Liver (tissue), 9 donors: ENCODE data around the gene SORBS2. TPM values are rescaled to one million over a fixed set of nuclear protein-coding genes. Genes with fewer than 3 reads are reported as not detected.

Experiments used
- DNase-seq: peaks from one replicate; pipeline ENCODE4 v3.0.0-alpha.2; 2017; ENCODE audit warnings: low spot score
- H3K27ac ChIP-seq, 2 donors: one replicate each; pipeline ENCODE4 v1.7.0; 2013; ENCODE audit warnings: inconsistent platforms in 2 of 2, low read length in 2 of 2, control low read depth in 1 of 2, low read depth in 1 of 2, mild to moderate bottlenecking in 1 of 2
- H3K27me3 ChIP-seq, 4 donors: one replicate each; pipeline versions ENCODE4 v1.6.1 to v1.7.0; 2013; ENCODE audit warnings: low read length in 3 of 4, inconsistent platforms in 1 of 4, mild to moderate bottlenecking in 1 of 4, moderate library complexity in 1 of 4; ENCODE audit not compliant: control insufficient read depth in 4 of 4, insufficient read depth in 4 of 4
- H3K36me3 ChIP-seq, 4 donors: one replicate each; pipeline versions ENCODE4 v1.6.1 to v1.7.0; 2013; ENCODE audit warnings: low read length in 3 of 4, mild to moderate bottlenecking in 3 of 4, low read depth in 1 of 4, moderate library complexity in 1 of 4; ENCODE audit not compliant: control insufficient read depth in 4 of 4, insufficient read depth in 3 of 4
- H3K4me1 ChIP-seq, 4 donors: one replicate each; pipeline versions ENCODE4 v1.6.1 to v1.7.0; 2013; ENCODE audit warnings: low read length in 3 of 4, mild to moderate bottlenecking in 3 of 4, moderate library complexity in 1 of 4; ENCODE audit not compliant: control insufficient read depth in 4 of 4, insufficient read depth in 4 of 4
- H3K4me3 ChIP-seq, 3 donors: one replicate each; pipeline versions ENCODE4 v1.6.1 to v1.7.0; 2013; ENCODE audit warnings: low read length in 3 of 3, control low read depth in 1 of 3, low read depth in 1 of 3, mild to moderate bottlenecking in 1 of 3
- H3K9ac ChIP-seq, 2 donors: one replicate each; pipeline ENCODE4 v1.7.0; 2013; ENCODE audit warnings: low read length in 2 of 2, mild to moderate bottlenecking in 2 of 2, moderate library complexity in 2 of 2, control low read depth in 1 of 2, low read depth in 1 of 2
- H3K9me3 ChIP-seq, 4 donors: one replicate each; pipeline versions ENCODE4 v1.6.1 to v1.7.0; 2013; ENCODE audit warnings: low read length in 3 of 4; ENCODE audit not compliant: control insufficient read depth in 4 of 4
- ATF3 ChIP-seq: IDR thresholded peaks from 2 replicates; pipeline ENCODE4 v1.6.1; 2016; ENCODE audit warnings: antibody characterized with exemption
- CTCF ChIP-seq: fragments of 150-350 bp; IDR thresholded peaks from 2 replicates; pipeline ENCODE4 v1.5.1; 2017; ENCODE audit warnings: improper control_type of control experiment, low read depth, low read length; ENCODE audit not compliant: missing input control
- EGR1 ChIP-seq, 2 donors: IDR thresholded peaks; 2 replicates each; pipeline ENCODE4 v1.6.1; 2016 to 2018; ENCODE audit warnings: antibody characterized with exemption in 2 of 2, low read depth in 2 of 2
- FOXA1 ChIP-seq: IDR thresholded peaks from 2 replicates; pipeline ENCODE4 v1.6.1; 2016; ENCODE audit warnings: antibody characterized with exemption
- FOXA2 ChIP-seq: IDR thresholded peaks from 2 replicates; pipeline ENCODE4 v1.6.1; 2016; ENCODE audit warnings: antibody characterized with exemption
- GABPA ChIP-seq, 2 donors: IDR thresholded peaks in 1 of 2; conservative IDR thresholded peaks in 1 of 2; 2 replicates each; pipeline ENCODE4 v1.6.1; 2016; ENCODE audit warnings: antibody characterized with exemption in 2 of 2, mild to moderate bottlenecking in 1 of 2, moderate library complexity in 1 of 2
- HNF4A ChIP-seq, 2 donors: conservative IDR thresholded peaks; 2 replicates each; pipeline ENCODE4 v1.6.1; 2016; ENCODE audit warnings: antibody characterized with exemption in 2 of 2, mild to moderate bottlenecking in 2 of 2
- HNF4G ChIP-seq: IDR thresholded peaks from 2 replicates; pipeline ENCODE4 v1.6.1; 2016; ENCODE audit warnings: antibody characterized with exemption
- JUND ChIP-seq, 2 donors: IDR thresholded peaks; 2 replicates each; pipeline ENCODE4 v1.6.1; 2016; ENCODE audit warnings: antibody characterized with exemption in 2 of 2
- NR2F2 ChIP-seq: IDR thresholded peaks from 2 replicates; pipeline ENCODE4 v1.6.1; 2016; ENCODE audit warnings: antibody characterized with exemption
- RAD21 ChIP-seq, 2 donors: IDR thresholded peaks; 2 replicates each; pipeline ENCODE4 v1.6.1; 2016; ENCODE audit warnings: antibody characterized with exemption in 2 of 2, mild to moderate bottlenecking in 2 of 2
- REST ChIP-seq: IDR thresholded peaks from 2 replicates; pipeline ENCODE4 v1.6.1; 2016; ENCODE audit warnings: antibody characterized with exemption, mild to moderate bottlenecking
- RXRA ChIP-seq, 2 donors: IDR thresholded peaks; 2 replicates each; pipeline ENCODE4 v1.6.1; 2017 to 2018; ENCODE audit warnings: antibody characterized with exemption in 2 of 2, mild to moderate bottlenecking in 1 of 2
- SP1 ChIP-seq: IDR thresholded peaks from 2 replicates; pipeline ENCODE4 v1.6.1; 2018; ENCODE audit warnings: antibody characterized with exemption, mild to moderate bottlenecking
- TAF1 ChIP-seq: conservative IDR thresholded peaks from 2 replicates; pipeline ENCODE4 v1.6.1; 2016; ENCODE audit warnings: antibody characterized with exemption, mild to moderate bottlenecking
- YY1 ChIP-seq: IDR thresholded peaks from 2 replicates; pipeline ENCODE4 v1.6.1; 2016; ENCODE audit warnings: antibody characterized with exemption, mild to moderate bottlenecking
- ZBTB33 ChIP-seq: IDR thresholded peaks from 2 replicates; pipeline ENCODE4 v1.6.1; 2016; ENCODE audit warnings: antibody characterized with exemption
- WGBS: extraction: QIAGEN DNeasy Blood & Tissue Kit; methylation state at CpG from one replicate; pipeline ENCODE4 v1.1.7; 2013; 5-methylcytosine and 5-hydroxymethylcytosine counted together
- polyA plus RNA-seq, 2 donors: library from polyadenylated mRNA; stranded (reverse) in 1 of 2; unstranded in 1 of 2; fragments of 200-250 nt in 1 of 2; fragments of >200 nt in 1 of 2; fragmentation: Nextera tagmentation in 1 of 2; extraction: Ambion mirVana in 1 of 2; gene quantifications; one replicate each; pipeline versions ENCODE4 v1.2.1 to v1.2.3, GENCODE V29; 2013 to 2015
- total RNA-seq, 2 donors: library from RNA; depleted of rRNA; stranded (reverse); fragments of >200 nt; gene quantifications; one replicate each; pipeline ENCODE4 v1.2.3, GENCODE V29; 2014
- TF ChIP-seq, protein P1 (sequence below): IDR thresholded peaks from 2 replicates; pipeline ENCODE4 v1.6.1; 2016; ENCODE audit warnings: antibody characterized with exemption
- donor health status: healthy.
- donor health status: healthy.
- donor health status: healthy.
- donor health status: healthy.
- donor health status: healthy.

The SORBS2 gene
- total and polyA plus RNA-seq, 4 donors = 23.3 to 136 (median 59.6) TPM

DNA sequence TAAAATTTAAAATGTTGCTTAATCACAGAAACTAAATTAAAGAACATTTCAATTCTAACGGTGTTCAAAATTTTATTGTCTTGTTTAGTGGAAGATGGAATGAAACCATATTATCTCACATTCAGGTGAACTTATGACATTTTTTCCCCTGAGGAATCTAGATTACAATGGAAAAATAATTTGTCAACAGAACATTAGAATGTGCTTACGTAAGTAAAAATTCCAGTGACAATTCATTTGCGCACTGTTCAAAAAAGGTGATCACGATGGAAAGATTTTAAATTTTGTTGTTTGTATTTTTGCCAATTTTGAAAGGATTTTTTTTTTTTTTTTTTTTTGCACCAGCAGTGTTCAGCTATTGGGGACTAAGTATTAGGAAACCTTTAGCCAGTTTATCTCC lies 23.3 kb upstream of the SORBS2 start:
- TF ChIP-seq ZBTB33 = no peak
- no peak for TF ChIP-seq RXRA (IDR thresholded peaks at IDR 0.05)
- no peak for TF ChIP-seq EGR1 (IDR thresholded peaks at IDR 0.05; ENCODE audit: low read depth in 2 of 2)
- TF ChIP-seq CTCF = no peak
- TF ChIP-seq YY1 = no peak
- no peak for TF ChIP-seq JUND (IDR thresholded peaks at IDR 0.05)
- no peak for TF ChIP-seq HNF4G
- TF ChIP-seq NR2F2 = no peak
- TF ChIP-seq FOXA1 = no peak
- TF ChIP-seq SP1 = no peak
- TF ChIP-seq HNF4A (conservative IDR thresholded peaks at IDR 0.05) = no peak
- TF ChIP-seq RAD21 (IDR thresholded peaks at IDR 0.05) = no peak
- TF ChIP-seq GABPA (IDR thresholded peaks at IDR 0.05 in 1 of 2, conservative IDR thresholded peaks at IDR 0.05 in 1 of 2) = no peak
- no peak for TF ChIP-seq TAF1
- TF ChIP-seq, protein P1, sequence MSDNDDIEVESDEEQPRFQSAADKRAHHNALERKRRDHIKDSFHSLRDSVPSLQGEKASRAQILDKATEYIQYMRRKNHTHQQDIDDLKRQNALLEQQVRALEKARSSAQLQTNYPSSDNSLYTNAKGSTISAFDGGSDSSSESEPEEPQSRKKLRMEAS = no peak
- TF ChIP-seq FOXA2 = no peak
- TF ChIP-seq REST = no peak
- TF ChIP-seq ATF3 = no peak
- Histone ChIP-seq H3K9ac (no peak overlapping the region), H3K4me3 (no peak overlapping the region), H3K4me1 (peaks cover 2 to 32% (median 21%) of the 10 kb centered on the region in 4 donors), H3K36me3 (no peaks in the 10 kb centered on the region), H3K27ac (no peak overlapping the region), H3K9me3 (no peaks in the 10 kb centered on the region), H3K27me3 (no peaks in the 10 kb centered on the region)
- 96% methylated on average over 4 of the region's 4 CpGs for WGBS
- DNase-seq = no peak
